OCI-M1 (cell line): ENCODE data around the gene STN1.

Experiments
- DNase-seq: peaks from one replicate; lab custom pipeline; 2025; lab: John Stamatoyannopoulos, UW

Gene STN1

GRCh38 chr10:103929381-103929921 is 11.5 kb upstream of the STN1 start:
- no peak for DNase-seq

DNA sequence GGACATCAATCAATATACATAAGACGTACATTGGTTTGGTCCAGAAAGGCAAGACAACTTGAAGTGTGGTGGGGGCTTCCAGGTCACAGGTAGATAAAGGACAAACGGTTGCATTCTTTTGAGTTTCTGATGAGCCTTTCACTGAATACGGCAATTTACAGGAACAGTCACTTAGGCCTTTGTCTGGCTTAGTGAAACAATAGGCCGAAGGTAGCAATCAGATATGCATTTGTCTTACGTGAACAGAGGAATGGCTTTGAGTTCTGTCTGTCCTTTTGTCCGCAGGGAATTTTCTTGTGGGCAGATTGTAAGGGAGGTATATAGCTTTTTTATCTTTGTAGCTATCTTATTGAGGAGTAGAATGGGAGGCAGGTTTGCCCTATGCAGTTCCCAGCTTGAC is 10.8 kb upstream of the STN1 start:
- no peak for DNase-seq

DNA sequence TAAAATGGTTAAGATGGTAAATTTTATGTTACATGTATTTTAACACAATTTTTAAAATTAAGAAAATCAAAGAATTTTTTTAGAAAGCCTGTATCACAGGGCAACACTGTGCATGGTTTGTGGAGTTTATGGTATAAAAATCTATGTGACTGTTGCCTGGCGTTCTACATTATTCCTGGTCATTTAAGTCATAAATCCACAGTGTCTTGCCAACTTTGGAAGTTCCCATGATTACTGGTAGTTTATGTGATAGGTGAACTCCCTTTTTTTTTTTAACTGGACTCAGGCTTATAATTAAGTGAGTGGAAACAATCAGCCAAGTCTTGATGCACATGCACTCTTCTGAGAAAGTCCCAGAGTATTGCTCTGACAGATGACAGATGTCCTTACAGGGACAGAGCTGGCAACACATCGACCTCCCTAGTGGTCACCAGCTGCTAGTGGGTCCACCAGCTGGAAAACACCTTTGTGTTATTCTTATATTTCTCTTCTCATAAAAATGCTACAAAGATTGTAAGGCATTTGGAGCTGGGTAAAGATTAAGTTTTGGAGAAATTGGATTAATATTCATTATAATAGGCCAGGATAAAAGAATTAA is 8.8 kb upstream of the STN1 start:
- DNase-seq = no peak

DNA sequence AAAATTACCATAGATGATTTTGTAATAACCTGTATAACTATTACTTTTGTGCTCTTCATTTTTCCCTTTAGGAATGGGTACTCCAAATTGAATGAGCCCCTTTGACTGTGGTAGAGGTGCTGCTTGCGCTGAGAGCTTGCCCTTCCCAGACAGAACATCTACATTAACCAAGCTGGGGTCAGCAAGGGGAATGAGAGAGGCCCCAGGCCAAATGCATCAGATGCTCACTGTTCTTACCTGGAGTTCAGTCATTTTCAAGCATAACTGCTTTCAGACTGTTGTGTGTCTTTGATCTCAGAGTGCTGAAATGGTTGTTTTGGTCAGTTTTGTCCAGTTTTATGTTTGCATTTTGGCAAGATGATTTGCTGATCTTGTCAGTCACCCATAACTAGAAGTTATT is 7.6 kb upstream of the STN1 start:
- no peak for DNase-seq

DNA sequence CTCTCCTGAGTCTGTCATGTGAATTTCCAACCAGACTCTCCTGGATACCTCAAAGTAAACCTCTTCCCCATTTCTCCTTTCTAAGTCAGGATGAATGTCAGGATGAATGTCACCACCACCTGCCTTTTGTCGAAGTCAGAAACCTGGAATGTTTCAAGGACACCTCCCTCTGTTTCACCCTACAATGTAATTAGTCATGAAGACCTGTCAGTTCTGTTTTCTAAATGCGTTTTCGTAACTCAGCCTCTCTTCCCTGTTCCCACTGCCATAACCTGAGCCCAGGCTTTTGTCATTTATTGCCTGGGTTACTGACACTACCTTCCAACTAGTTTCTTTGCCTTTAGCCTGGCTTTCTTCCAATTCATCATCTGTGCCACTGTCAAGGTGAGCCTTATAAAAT is 5.5 kb upstream of the STN1 start:
- no peak for DNase-seq

GRCh38 chr10:103922659-103923058 is 4.7 kb upstream of the STN1 start:
- no peak for DNase-seq

DNA sequence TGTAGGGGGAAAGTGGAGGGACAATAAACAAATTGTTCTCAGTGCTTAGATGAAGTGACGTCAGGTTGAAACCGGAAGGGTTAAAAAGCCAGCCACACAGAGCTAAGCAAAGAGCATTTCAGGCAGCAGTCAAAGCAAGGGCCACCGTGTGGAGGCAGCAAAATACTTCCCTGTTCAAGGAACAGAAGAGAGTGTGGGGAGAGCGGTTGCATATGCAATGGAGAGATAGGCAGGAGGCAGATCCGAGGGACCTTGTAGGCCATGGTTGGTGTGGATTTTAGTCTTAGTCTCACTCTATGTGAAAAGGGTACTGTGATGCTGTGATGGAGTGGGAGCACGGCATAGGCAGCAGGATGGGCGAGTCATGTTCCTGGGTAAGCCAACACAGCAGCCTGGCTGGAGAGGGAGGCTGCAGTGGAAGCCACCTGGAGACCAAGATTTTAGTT is 3.8 kb upstream of the STN1 start:
- DNase-seq = peak; percentile 71

GRCh38 chr10:103921248-103921647 is 3.3 kb upstream of the STN1 start:
- no peak for DNase-seq

GRCh38 chr10:103919648-103920025 is 1.7 kb upstream of the STN1 start:
- no peak for DNase-seq

DNA sequence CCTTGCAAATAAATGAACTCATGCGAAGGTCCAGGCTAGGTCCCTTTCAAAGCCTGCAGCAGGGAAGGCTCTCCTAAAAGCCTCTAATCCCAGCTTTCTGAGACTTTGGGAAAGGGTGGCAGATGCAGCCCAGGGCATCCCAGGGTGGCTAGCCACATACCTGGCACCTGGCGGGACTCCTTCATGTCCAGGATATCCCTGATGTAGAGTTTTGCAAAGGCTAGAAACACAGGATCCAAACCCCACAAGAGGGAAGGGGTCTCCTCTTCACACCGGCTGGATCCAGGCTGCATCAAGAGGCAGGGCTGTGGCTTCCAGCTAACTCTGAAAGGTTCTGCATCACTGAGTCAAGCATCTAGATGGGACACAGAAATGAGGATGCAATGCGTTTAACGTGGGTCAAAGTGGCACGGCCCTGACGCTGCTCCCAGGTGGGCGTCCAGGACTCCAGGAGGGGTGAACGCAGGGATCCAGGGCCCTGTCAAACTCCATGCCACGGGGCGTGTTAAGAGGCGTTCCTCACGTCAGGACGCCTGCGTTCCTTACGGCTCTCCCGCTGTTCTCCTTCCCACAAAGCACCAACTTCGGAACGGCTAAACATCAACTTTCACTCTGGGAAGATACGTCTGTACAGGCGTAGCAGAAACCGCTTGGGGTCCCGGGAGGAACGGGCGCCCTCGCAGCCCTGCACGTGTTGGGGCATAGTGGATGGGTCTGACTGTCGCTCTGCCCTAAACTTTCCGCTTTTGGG is 507 bp downstream of the STN1 start:
- DNase-seq = no peak

DNA sequence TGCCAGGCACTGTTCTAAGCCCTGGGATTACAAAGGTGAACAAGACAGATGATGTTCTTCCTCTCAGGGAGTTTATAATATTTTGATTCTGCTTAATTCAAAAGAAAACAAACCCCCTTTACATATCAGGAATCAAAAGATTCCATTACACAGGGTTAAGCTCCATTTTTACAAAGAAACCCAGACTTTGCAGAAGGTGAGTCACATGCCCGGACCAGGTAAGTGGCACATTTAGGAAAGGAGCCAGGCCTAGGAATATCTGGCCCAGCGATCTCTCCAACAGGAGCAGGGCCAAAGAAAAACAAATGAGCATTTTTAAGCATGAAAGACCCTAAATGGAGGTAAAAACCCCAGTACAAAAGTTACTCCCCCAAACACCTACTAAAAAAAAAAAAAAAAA is 1.1 kb downstream of the STN1 start:
- no peak for DNase-seq

DNA sequence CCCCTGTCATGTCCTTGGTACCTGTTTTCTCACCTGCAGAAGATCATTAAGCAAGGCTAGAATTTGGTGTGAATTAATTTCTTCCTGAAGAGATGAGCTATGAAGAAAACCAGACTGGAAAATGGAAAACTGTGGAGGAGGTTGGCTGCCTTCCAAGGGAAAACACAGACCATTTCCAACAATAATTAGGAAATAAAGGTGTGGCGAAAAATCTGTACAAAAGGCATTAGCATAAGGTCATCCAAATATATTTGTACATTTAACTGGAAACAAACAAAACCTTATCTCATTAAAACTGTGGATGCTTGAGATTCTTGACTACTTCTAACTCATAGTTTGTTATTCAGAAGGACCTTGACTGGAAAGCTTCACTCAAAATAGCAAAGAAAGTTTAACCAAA is 1.7 kb downstream of the STN1 start:
- DNase-seq = no peak

GRCh38 chr10:103915796-103916195 is 2.2 kb downstream of the STN1 start:
- no peak for DNase-seq

DNA sequence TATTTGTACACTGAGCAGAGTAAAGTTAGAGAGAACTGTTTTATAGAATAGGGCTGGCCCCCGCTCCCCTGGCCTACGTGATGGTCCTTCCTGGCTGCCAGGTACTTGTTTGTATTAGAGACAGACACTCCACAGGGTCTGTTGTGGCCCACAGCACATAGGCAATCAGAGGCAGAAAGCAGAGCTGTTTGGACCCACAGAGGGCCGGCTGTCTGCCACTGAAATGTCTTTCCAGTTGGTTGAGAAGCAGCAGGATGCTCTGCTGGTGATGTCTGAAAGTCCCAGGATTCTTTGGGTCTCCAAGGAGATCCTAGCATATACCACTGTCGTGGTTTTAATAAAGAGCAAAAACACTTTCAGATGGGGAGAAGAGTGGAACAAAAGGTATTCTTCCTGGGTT is 5.2 kb downstream of the STN1 start:
- DNase-seq = no peak

GRCh38 chr10:103911021-103911459 is 6.9 kb downstream of the STN1 start:
- peak; percentile 50 for DNase-seq

GRCh38 chr10:103910442-103911012 is 7.5 kb downstream of the STN1 start:
- DNase-seq = no peak

DNA sequence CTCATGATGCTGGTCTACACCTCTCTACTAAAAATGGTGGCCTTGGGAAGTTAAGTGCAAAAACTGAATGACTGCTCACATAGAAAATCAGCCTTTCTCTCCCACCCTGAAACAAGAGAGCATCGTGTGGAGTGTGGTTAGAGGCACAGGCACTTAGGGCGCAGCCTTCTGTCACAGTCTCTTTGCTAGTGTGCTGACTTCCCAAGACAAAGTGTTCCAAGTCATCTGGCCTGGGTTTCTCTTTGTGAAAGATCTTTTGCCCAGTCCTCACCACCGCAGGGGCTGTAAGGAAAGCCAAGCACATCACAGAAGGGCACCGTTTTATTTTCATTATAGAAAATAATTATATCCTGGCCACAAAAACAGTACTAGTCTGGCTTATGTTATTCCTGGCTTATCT is 12.5 kb downstream of the STN1 start:
- no peak for DNase-seq

DNA sequence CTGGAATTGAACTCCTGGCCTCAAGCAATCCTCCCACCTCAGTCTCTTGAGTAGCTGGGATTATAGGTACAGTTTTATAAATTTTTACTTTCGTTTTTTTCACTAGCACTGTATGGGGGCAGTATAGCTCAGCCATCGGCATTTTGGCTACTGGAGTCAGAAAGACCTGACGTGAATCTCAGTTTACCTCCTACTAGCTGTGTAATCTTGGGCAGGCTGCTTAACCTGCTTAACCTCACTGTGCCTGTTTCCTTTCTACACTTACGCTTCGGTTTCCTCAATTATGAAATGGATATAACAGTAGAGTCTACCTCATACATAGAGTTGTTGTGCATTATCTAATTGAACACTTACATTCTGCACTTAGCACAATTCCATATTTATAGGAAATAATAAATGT is 16.7 kb downstream of the STN1 start:
- peak; percentile 6 for DNase-seq

DNA sequence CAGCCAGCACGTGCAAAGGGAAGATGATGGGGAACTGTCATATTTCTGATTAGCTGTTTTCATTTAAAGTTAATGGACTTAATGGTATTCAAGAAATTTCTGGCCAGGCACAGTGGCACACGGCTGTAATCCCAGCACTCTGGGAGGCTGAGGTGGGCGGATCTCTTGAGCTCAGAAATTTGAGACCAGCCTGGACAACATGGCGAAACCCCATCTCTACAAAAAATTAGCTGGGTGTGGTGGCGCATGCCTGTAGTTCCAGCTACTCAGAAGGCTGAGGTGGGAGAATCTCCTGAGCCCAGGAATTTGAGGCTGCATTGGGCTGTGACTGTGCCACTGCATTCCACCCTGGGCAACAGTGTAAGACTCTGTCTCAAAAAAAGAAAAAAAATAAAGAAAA is 18.7 kb downstream of the STN1 start:
- no peak for DNase-seq

GRCh38 chr10:103897241-103897774 is 20.7 kb downstream of the STN1 start:
- DNase-seq = no peak

DNA sequence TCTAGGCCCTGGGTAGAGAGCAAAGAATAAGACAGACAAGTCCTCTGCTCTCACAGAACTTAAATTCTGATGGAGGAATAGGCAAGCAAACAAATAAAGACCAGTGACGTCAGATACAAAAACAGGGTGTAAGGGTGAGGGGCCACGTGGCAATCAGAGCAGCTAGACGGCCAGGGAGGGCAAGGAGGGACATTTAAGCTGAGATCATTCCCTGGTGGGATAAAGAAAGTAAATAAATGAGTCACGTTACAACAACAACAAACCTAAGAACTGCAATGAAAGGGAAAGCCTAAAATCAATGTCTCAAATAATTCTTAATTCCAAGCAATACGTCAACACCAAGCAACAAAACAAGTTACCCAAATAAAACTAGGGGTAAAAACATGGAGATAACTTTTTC is 21.8 kb downstream of the STN1 start:
- DNase-seq = no peak

DNA sequence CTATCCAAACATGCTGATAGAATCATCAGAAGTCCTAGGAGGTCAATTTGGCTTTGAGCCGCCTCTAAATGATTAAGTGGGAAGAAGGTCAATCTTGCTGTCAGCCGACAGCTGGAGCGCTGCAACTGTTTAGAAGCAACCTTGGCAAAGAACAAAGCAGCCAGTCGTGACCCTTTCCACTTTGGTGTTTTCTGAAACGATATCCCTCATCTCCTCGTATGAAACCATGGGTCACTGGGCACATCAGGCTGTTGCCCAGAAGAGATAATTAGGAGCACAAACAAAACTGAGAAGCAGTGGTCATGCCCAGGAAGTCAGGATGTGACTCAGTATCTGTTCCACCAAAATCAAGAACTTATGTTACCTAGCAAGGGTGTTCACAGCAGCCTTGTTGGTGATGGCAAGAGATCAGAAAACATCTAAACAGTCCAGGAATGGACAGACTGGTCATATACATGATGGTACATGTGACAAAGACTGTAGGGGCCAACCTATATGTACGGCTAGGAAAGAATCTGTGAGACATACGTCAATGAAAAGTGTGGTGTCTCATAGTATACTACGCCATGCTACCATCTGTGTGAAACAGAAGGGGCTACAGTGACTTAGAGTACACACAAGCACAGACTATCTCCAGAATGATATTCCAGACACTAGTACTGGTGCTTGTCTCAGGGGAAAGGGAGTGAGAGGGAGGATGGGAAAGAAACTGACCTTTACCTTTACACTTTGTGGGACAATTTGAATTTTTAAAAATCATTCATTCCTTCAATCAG is 22.4 kb downstream of the STN1 start:
- no peak for DNase-seq
